Activated naive CD8-positive, alpha-beta T cell (primary cell): ENCODE measurements around the gene RPP21.
A peak's percentile ranks its signal among the peaks of the same experiment; 100 is the strongest.
"Not testable (repeated sequence)": the region's sequence is repeated elsewhere in the genome, so short reads cannot be mapped to it uniquely, and the experiment has no call there.

Experiments
- H3K27ac Mint-ChIP-seq: one replicate; pipeline ENCODE4 v1.8.0; 2021; ENCODE audit warnings: mixed read lengths
- H3K27me3 Mint-ChIP-seq: one replicate; pipeline ENCODE4 v1.8.0; 2021; ENCODE audit warnings: mixed read lengths
- H3K36me3 Mint-ChIP-seq: one replicate; pipeline ENCODE4 v1.8.0; 2021; ENCODE audit warnings: mixed read lengths
- H3K4me1 Mint-ChIP-seq: one replicate; pipeline ENCODE4 v1.8.0; 2021; ENCODE audit warnings: low read depth, mixed read lengths
- H3K4me3 Mint-ChIP-seq: one replicate; pipeline ENCODE4 v1.8.0; 2021; ENCODE audit warnings: mild to moderate bottlenecking, mixed read lengths
- H3K9me3 Mint-ChIP-seq: one replicate; pipeline ENCODE4 v1.8.0; 2021; ENCODE audit warnings: low read depth, mixed read lengths

Gene RPP21

DNA sequence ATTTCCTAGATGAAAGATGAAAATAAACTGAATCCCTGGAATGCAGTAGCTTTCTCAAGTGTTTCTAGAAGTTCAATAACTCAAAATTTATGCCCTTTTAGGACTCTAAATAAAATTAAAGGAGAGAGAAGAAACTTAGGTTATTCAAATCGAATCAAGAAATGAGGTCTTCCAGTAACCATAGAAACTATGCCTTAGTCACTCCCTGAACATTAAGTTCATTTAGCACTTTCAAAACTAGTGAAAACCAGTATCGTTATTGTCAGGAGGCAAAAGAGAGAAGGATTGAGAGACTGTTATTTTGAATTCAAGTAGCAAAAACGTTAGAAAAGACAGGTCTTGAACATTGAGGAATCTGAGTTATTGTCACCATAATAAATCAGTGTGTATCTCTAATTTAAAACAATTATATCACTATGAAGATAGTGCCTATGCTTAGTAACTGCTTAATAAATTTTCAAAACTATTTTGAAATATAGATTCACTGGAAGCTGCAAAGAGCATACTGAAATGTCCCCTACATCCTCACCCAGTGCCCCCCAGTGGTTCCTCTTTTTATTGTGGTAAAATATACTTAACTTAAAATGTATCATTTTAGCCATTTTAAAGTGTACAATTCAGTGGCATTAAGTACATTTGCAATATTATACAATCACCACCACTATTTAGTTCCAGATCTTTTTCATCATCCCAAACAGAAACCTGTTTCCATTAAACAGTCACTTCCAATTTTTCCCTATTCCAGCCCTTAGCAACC, 4.6 kb downstream of the RPP21 start:
- peaks cover 15% of the 10 kb centered on the region for H3K36me3 Mint-ChIP-seq
- H3K27me3 Mint-ChIP-seq = no peaks in the 10 kb centered on the region
- no peaks in the 10 kb centered on the region for H3K9me3 Mint-ChIP-seq
- no peak overlapping the region for H3K27ac Mint-ChIP-seq
- H3K4me1 Mint-ChIP-seq = peaks cover 33% of the 10 kb centered on the region
- no peak overlapping the region for H3K4me3 Mint-ChIP-seq

DNA sequence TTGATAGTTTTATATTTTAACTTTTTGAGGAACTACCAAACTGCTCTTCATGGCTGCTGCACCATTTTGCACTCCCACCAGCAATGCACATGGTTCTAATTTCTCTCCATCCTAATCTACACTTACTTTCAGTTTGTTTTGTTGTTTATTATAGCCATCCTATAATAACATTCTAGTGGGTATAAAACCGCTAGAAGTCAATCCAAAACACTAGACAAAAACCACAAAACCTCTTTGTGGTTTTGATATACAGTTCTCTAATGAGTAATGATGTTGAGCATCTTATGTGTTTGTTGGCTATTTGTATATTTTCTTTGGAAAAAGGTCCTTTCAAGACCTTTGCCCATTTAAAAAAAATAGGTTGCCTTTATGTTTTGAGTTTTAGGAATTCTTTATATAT, 5.6 kb downstream of the RPP21 start:
- Mint-ChIP-seq H3K9me3 (no peaks in the 10 kb centered on the region), H3K27me3 (peaks cover 1% of the 10 kb centered on the region), H3K4me3 (no peak overlapping the region), H3K27ac (no peak overlapping the region), H3K4me1 (peaks cover 30% of the 10 kb centered on the region), H3K36me3 (peaks cover 15% of the 10 kb centered on the region)

DNA sequence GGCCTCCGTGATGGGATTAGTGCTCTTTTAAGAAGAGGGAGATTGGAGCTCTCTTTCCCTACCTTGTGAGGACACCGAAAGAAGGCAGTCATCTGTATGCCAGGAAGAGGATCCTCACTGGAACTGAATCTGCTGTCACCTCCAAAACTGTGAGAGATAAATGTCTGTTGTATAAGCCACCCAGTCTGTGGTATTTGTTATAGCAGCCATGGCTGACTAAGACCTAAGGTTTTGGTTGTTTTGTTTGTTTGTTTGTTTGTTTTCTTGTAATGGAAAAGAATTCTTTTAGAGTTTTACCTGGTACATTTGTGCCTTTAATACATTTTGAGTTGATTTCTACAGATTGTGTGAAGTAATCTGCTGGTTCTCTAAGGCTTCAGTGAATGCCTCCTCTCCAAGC, 7.6 kb downstream of the RPP21 start:
- no peaks in the 10 kb centered on the region for H3K9me3 Mint-ChIP-seq
- H3K4me1 Mint-ChIP-seq = peaks cover 21% of the 10 kb centered on the region
- no peak overlapping the region for H3K27ac Mint-ChIP-seq
- no peak overlapping the region for H3K4me3 Mint-ChIP-seq
- peaks cover 13% of the 10 kb centered on the region for H3K36me3 Mint-ChIP-seq
- peaks cover 6% of the 10 kb centered on the region for H3K27me3 Mint-ChIP-seq

DNA sequence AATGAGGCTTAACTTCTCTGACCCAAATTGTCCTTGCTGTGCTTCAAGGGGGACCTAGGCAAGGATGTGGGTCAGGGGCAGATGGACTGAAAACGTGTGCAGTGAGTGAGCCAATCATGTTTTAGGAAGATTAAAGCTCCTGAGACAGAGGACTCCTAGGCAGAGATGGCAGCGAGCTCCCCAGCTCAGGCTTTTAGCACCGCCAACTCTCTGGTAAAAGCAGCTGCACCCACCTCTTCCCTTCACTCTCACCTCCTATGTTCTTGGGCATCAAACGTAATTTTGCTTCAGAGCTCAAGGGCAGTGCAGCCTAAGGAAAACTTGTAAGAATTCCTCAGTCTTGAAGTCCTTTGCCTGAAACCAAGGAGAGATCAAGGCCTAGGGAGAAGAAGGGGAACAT, 10.3 kb downstream of the RPP21 start:
- H3K36me3 Mint-ChIP-seq = peaks cover 10% of the 10 kb centered on the region
- peaks cover 20% of the 10 kb centered on the region for H3K27me3 Mint-ChIP-seq
- no peak overlapping the region for H3K27ac Mint-ChIP-seq
- peaks cover 14% of the 10 kb centered on the region for H3K4me1 Mint-ChIP-seq
- H3K4me3 Mint-ChIP-seq = no peak overlapping the region
- H3K9me3 Mint-ChIP-seq = no peaks in the 10 kb centered on the region

DNA sequence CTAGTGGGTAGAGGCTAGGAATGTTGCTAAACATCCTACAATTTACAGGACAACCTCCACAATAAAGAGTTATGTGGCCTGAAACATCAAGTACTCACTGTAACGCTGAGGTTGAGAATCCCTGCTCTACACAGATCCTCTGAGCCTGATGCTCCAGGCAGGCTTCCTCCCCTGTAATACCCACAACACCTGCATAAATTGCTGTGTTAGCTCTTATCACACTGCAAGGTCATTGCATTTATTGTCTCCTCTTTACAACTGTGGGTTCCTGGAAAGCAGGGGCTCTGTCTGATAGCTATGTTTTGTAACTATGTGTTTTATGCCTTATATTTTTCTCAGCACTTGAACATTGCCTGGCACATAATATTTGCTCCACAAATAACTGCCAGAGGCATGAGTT, 11.6 kb downstream of the RPP21 start:
- Mint-ChIP-seq H3K36me3 (peaks cover 10% of the 10 kb centered on the region), H3K9me3 (no peaks in the 10 kb centered on the region), H3K27me3 (peaks cover 29% of the 10 kb centered on the region), H3K4me3 (no peak overlapping the region), H3K27ac (no peak overlapping the region), H3K4me1 (peaks cover 12% of the 10 kb centered on the region)

DNA sequence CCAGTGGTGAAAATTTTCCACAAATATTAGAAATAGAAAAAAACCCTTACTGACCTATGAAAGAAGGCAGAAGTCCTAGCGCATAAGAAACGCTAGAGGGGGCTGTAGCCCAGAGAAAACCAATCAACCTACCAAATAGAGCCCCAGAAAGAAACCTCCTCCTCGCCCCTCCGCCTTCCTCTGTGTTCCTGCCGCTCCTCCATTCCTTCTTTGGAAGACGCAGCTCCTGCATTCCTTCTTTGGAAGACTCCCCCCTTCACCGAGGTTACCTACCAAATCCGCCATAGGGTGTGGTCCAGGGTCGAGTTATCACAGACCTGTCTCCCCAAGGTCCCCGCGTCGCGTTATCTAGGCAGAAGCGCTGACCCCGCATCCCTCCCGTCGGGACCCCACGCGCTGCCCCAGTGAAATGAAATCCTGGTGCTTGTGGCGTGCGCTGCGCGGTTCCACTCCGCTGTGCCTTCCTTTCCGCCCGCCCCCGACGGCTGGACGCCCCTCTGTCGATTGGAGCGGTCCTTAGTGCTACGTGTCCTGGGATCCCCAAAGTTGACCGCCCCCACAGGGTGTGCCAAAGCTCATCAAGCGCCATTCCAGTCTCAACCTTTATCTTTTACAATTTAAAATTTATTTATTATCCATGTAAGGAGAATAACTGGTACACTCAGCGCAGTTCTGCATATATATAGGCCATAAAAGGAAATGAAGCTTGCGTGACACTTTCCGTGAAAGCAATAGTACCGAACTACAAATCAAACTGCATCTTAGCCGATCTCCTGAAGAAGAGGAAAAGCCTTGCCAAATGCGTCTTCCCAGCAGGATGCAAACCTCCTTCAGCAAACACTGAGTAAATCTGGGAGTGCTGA, 13.0 kb downstream of the RPP21 start:
- Mint-ChIP-seq H3K27ac (no peak overlapping the region), H3K36me3 (peaks cover 5% of the 10 kb centered on the region), H3K9me3 (peaks cover 3% of the 10 kb centered on the region), H3K27me3 (peaks cover 40% of the 10 kb centered on the region), H3K4me1 (peaks cover 4% of the 10 kb centered on the region), H3K4me3 (peak overlapping the region; percentile 88)

DNA sequence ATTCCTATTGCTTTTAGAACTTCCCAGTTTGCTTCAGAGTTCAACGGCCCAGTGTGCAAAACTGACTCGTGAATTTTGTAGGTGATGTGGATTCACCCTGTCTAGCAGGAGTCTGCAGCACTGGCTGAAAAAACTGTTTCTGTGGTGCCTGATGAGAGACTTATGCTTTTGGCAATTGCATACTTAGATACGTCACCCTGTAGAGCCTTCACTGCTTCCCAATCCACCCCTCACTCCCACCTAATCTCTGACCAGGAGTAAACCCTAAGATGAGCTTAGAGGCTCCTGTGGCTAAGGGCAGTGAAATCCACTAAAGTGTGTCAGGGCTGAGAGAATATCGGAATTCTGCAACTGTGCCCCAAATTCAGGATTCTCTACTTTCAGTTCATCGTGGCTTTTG, 14.3 kb downstream of the RPP21 start:
- no peak overlapping the region for H3K4me3 Mint-ChIP-seq
- H3K27ac Mint-ChIP-seq = no peak overlapping the region
- peaks cover 3% of the 10 kb centered on the region for H3K9me3 Mint-ChIP-seq
- peaks cover 46% of the 10 kb centered on the region for H3K27me3 Mint-ChIP-seq
- H3K4me1 Mint-ChIP-seq = peaks cover 4% of the 10 kb centered on the region
- peaks cover 2% of the 10 kb centered on the region for H3K36me3 Mint-ChIP-seq

DNA sequence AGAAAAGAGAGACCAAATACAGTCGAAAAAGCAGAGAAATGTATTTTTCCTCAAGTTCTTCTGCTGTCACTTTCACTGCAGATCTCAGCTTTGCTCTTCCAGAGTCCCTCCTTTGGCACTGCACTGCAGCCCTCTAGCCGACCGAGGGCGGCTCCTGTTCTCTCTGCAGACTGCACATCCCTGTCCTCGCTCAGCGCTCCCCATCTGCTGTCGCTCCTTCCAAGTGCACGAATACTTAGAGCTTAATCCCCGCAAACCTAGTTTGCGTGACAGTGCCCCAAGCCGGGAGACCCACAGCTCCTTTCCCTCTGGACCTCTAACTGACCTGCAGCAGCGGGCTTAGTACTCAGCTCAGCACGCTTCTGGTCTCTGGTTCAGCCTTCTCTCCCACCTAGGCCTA, 15.2 kb downstream of the RPP21 start:
- Mint-ChIP-seq H3K4me3 (no peak overlapping the region), H3K9me3 (peaks cover 3% of the 10 kb centered on the region), H3K27ac (no peak overlapping the region), H3K36me3 (peaks cover 2% of the 10 kb centered on the region), H3K4me1 (peaks cover 4% of the 10 kb centered on the region), H3K27me3 (peaks cover 46% of the 10 kb centered on the region)

DNA sequence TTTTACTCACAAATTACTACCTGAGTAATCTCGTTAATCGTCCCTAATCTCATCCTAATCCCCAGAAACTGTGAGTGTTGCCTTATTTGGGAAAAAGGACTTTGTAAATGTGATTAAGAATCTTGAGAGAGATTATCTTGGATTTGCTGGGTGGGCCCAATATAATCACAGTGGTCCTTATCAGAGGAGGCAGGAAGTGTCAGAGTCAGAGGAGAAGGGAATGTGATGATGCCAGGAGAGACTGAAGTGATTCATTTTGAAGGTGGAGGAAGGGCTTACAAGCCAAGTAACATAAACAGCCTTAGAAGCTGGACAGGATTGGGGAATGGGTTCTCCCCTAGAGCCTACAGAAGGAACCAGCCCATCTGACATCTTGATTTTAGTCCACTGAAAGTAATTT, 16.7 kb downstream of the RPP21 start:
- peaks cover 2% of the 10 kb centered on the region for H3K36me3 Mint-ChIP-seq
- peaks cover 53% of the 10 kb centered on the region for H3K27me3 Mint-ChIP-seq
- no peak overlapping the region for H3K27ac Mint-ChIP-seq
- no peak overlapping the region for H3K4me3 Mint-ChIP-seq
- H3K9me3 Mint-ChIP-seq = peaks cover 3% of the 10 kb centered on the region
- H3K4me1 Mint-ChIP-seq = peaks cover 4% of the 10 kb centered on the region

DNA sequence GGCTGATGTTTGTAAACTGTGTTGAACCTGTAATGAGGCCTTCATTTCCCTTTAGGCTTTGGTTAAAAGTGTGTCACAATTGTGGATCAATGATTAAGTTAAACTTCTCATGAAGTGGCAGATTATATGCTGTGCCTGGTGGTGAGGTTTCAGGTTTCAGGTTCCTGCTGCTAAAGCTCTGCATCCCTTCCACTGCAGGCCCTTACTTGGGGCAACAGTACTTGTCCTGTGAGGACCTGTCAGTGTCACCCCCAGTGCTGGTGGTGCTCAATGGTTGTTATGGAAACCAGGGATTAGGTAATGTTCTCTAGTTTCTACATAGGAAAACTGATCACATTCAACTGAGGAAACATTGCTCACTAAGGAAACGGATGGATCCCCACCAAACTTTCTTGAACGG, 18.5 kb downstream of the RPP21 start:
- H3K9me3 Mint-ChIP-seq = peaks cover 3% of the 10 kb centered on the region
- H3K27ac Mint-ChIP-seq = no peak overlapping the region
- H3K4me3 Mint-ChIP-seq = no peak overlapping the region
- H3K27me3 Mint-ChIP-seq = peaks cover 46% of the 10 kb centered on the region
- H3K36me3 Mint-ChIP-seq = peaks cover 2% of the 10 kb centered on the region
- H3K4me1 Mint-ChIP-seq = no peaks in the 10 kb centered on the region

DNA sequence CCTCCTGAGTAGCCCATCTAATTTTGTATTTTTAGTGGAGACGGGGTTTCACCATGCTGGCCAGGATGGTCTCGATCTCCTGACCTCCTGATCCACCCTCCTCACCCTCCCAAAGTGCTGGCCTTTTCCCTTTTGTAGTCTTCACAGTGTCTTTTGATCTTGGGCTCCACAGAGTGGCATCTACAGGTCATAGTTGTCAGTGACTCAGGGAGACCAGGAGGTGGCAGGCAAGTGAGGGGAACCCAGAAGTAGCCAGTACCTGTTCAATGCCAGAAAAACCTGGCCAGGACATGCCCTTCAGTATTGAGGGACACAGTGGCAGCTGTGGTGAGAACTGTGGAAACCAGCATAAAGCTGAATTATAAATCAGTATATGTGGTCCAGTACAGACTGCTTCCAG, 19.6 kb downstream of the RPP21 start:
- peaks cover 42% of the 10 kb centered on the region for H3K27me3 Mint-ChIP-seq

DNA sequence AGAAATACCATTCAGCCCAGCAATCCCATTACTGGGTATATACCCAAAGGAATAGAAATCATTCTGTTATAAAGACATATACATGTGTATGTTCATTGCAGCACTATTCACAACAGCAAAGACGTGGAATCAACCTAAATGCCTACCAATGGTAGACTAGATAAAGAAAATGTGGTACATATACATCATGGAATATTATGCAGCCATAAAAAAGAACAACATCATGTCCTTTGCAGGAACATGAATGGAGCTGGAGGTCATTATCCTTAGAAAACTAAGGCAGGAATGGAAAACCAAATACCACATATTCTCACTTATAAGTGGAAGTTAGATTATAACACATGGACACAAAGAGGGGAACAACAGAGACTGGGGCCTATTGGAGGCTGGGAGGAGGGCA, 24.3 kb downstream of the RPP21 start:
- H3K27ac Mint-ChIP-seq, H3K9me3 Mint-ChIP-seq: not testable (repeated sequence)
- H3K27me3 Mint-ChIP-seq = peaks cover 14% of the 10 kb centered on the region

More for the DNA sequence above, 19.6 kb downstream of the RPP21 start:
- H3K4me3 Mint-ChIP-seq = no peak overlapping the region
- H3K9me3 Mint-ChIP-seq = peaks cover 3% of the 10 kb centered on the region
- no peaks in the 10 kb centered on the region for H3K4me1 Mint-ChIP-seq
- H3K36me3 Mint-ChIP-seq = peaks cover 2% of the 10 kb centered on the region
- H3K27ac Mint-ChIP-seq = no peak overlapping the region

DNA sequence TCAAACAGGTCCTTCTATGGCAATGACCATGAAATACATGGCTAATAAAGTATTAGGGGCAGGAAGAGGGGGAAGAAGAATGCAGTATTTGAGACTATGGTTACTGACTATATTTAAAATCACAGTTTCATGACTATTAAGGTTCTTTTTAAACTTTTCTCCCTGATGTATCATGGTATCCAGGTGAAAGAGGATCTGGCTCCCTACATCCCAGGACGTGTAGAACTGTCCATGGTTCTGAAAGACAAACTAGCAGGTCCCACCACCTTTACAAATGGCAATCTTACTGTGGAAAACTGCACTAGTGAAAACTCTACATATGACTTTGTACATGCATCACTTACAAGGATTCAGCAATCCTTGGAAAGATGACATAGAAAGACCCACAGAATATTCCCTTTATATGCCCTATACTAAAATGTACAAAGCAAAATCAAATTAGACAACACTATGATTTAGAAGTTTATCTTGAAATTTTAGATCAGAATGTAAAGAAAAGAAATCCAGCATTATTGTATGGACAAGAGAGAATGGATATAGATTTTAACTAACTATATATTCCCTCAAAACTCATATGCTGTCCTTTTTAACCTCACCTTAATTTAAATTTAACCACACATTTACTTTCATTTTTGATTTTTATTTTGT, 33.5 kb downstream of the RPP21 start:
- Mint-ChIP-seq H3K27me3 (peaks cover 30% of the 10 kb centered on the region), H3K4me1 (no peaks in the 10 kb centered on the region), H3K36me3 (no peaks in the 10 kb centered on the region), H3K27ac (no peak overlapping the region), H3K4me3 (no peak overlapping the region), H3K9me3 (no peaks in the 10 kb centered on the region)

More for the DNA sequence above, 24.3 kb downstream of the RPP21 start:
- not testable (repeated sequence) for H3K36me3 Mint-ChIP-seq, H3K4me3 Mint-ChIP-seq, H3K4me1 Mint-ChIP-seq

DNA sequence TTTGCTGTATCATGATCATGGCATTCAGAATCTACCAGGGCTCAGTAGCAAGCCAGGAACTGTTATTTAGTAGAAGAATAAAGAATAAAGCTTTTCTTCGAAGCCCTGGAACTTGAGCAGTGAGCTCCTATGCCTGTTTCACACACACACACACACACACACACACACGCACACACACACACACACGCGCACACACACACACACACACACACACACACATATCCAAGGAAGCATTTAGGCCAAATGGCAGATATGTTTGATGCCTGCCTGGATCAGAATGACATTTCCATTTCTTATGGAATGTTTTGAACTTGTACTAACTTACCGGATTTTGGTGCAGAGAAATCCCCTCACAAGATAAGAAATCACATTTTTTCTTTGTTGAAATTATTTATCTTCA, 35.5 kb downstream of the RPP21 start:
- no peaks in the 10 kb centered on the region for H3K9me3 Mint-ChIP-seq
- H3K4me1 Mint-ChIP-seq = no peaks in the 10 kb centered on the region
- H3K27ac Mint-ChIP-seq = no peak overlapping the region
- H3K4me3 Mint-ChIP-seq = no peak overlapping the region
- no peaks in the 10 kb centered on the region for H3K36me3 Mint-ChIP-seq
- H3K27me3 Mint-ChIP-seq = peaks cover 45% of the 10 kb centered on the region

DNA sequence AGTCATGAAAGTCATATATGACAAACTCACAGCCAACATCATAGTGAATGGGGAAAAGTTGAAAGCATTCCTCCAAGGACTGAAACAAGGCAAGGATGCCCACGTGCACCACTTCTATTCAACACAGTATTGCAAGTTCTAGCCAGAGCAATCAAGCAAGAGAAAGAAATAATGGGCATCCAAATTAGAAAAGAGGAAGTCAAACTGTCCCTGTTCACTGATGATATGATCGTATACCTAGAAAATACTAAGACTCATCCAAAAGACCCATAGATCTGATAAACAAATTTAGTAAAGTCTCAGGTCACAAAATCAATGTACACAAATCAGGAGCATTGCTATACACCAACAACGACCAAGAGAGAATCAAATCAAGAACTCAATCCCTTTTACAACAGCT, 41.2 kb downstream of the RPP21 start:
- Mint-ChIP-seq H3K27ac (no peak overlapping the region), H3K27me3 (peaks cover 64% of the 10 kb centered on the region), H3K4me3 (no peak overlapping the region), H3K9me3 (no peaks in the 10 kb centered on the region), H3K4me1 (no peaks in the 10 kb centered on the region), H3K36me3 (no peaks in the 10 kb centered on the region)
